GM18951 (cell line): ENCODE measurements around the gene TAF1D.
"Not testable (repeated sequence)": the region's sequence is repeated elsewhere in the genome, so short reads cannot be mapped to it uniquely, and the experiment has no call there.

ENCODE experiments used
- POLR2A ChIP-seq: IDR thresholded peaks from 4 replicates; pipeline ENCODE4 v1.6.1; 2011; ENCODE audit warnings: mild to moderate bottlenecking; ENCODE audit not compliant: insufficient read length, insufficient read depth; ENCODE audit errors: extremely low read depth
- in situ Hi-C: fragments of 300-500 bp; cut with MboI; formaldehyde crosslinking; loops from one replicate; pipeline ENCODE4 v1.12.0; 2022; ENCODE audit warnings: low sequenced_read_pairs, mixed read lengths, inconsistent platforms; ENCODE audit not compliant: unreplicated experiment

TAF1D gene

GRCh38 chr11:93765551-93765950 lies 24.3 kb upstream of the TAF1D start:
- no peak for TF ChIP-seq POLR2A
- in situ Hi-C loops = no loop called here

- in situ Hi-C loops = no loop called here
Measured at GRCh38 chr11:93761910-93762309, 20.6 kb upstream of the TAF1D start.

DNA sequence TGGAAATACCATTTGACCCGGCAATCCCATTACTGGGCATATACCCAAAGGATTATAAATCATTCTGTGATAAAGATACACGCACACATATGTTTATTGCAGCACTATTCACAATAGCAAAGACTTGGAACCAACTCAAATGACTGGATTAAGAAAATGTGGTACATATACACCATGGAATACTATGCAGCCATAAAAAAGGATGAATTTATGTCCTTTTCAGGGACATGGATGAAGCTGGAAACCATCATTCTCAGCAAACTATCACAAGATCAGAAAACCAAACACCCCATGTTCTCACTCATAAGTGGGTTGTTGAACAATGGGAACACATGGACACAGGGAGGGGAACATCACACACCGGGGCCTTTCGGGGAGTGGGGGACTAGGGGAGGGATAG lies 17.8 kb upstream of the TAF1D start:
- in situ Hi-C loops = not testable (repeated sequence)

More at GRCh38 chr11:93761910-93762309, 20.6 kb upstream of the TAF1D start:
- no peak for TF ChIP-seq POLR2A

GRCh38 chr11:93757924-93758865 lies 16.9 kb upstream of the TAF1D start:
- in situ Hi-C loops = no loop called here
- TF ChIP-seq POLR2A = no peak

DNA sequence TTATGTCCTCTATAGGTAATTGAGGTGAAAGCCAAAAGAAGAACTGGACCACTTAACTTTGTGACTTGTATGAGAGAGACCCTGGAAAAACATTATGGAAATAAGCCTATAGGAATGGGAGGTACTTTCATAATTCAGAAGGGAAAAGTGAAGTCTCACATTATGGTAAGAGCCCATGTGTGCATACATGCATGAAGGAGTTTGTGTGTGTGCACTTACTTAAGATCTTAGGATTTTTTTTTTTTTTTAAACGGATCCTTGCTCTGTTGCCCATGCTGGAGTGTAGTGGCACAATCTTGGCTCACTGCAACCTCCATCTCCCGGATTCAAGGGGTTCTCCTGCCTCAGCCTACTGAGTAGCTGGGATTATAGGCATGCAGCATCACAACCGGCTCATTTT lies 16.0 kb upstream of the TAF1D start:
- in situ Hi-C loops = no loop called here

GRCh38 chr11:93756748-93757147 lies 15.5 kb upstream of the TAF1D start:
- in situ Hi-C loops = no loop called here
- TF ChIP-seq POLR2A = no peak

More for the DNA sequence above, 16.0 kb upstream of the TAF1D start:
- TF ChIP-seq POLR2A = no peak

- TF ChIP-seq POLR2A = no peak
- in situ Hi-C loops = no loop called here
Measured at GRCh38 chr11:93753241-93753640, 11.9 kb upstream of the TAF1D start.

DNA sequence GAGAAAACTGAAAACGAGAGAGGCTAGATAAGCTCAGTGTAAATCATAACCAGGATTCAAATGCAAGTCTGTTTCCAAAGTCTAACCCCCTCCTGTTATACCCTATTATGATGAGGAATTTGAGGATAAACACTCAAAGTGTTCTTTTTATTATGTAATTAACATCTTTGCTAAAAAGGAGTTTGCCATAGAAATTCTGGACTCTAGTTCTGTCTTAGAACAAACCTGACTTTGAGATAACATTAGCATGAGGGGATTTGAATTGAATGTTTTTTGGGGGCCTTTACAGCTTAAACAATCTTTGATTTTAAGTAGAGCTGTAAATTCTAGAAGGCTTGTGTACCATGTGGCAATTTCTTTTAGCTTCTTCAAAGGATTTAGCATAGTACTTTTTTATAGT lies 9.7 kb upstream of the TAF1D start:
- TF ChIP-seq POLR2A = no peak

GRCh38 chr11:93747122-93747521 lies 5.8 kb upstream of the TAF1D start:
- TF ChIP-seq POLR2A = no peak
- in situ Hi-C loops = no loop called here

More for the DNA sequence above, 9.7 kb upstream of the TAF1D start:
- in situ Hi-C loops = no loop called here

DNA sequence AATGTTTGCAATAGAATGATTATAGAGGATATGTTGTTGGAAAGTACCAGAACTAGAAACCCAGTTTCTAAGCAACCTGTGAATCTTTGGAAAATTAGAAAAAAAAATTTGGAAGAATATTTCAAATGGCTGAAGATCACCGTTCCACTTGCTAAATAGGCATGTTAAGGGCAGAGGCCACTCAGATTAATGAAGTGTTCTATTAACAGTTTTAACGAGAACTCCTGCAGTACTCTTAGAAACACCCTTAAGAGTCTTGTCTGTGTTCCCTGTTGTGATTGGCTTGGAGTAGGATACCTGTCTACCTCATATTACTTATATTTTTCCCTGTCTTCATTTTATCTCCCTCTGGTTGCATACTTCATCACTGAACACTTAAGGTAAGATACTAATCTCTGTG lies 4.8 kb upstream of the TAF1D start:
- in situ Hi-C loops = no loop called here
- TF ChIP-seq POLR2A = no peak

GRCh38 chr11:93745005-93745755 lies 3.9 kb upstream of the TAF1D start:
- in situ Hi-C loops = not testable (repeated sequence)

GRCh38 chr11:93744669-93745004 lies 3.3 kb upstream of the TAF1D start:
- in situ Hi-C loops = no loop called here

DNA sequence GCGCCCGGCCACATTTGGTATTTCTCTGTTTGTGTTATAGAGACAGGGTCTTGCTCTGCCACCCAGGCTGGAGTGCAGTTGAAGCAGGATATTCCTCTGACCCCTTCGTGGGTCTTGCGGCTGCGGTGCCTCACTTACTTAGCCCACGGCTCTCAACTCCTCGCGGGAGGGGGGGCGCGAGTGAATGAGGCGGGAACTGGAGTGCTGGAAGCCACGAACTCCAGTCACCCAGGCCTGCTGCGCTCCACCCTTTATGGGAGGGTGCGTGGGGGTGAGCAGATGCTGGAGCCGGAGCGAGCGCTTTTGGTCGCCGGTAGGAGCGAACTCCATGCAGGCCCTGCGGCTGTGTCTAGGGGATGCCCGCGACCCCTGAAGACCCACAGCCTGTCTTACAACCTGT lies 2.0 kb upstream of the TAF1D start:
- TF ChIP-seq POLR2A = no peak
- in situ Hi-C loops = no loop called here

More at GRCh38 chr11:93744669-93745004, 3.3 kb upstream of the TAF1D start:
- no peak for TF ChIP-seq POLR2A

GRCh38 chr11:93741882-93742226 lies 559 bp upstream of the TAF1D start:
- in situ Hi-C loops = no loop called here
- TF ChIP-seq POLR2A = no peak
